ENCODE measurements around the gene YAE1. TPM values are rescaled to one million over a fixed set of nuclear protein-coding genes. Genes with fewer than 3 reads are reported as not detected.

Gene YAE1, protein sequence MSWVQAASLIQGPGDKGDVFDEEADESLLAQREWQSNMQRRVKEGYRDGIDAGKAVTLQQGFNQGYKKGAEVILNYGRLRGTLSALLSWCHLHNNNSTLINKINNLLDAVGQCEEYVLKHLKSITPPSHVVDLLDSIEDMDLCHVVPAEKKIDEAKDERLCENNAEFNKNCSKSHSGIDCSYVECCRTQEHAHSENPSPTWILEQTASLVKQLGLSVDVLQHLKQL
- 13.2 and 22.8 TPM in 2 replicates for total RNA-seq

DNA sequence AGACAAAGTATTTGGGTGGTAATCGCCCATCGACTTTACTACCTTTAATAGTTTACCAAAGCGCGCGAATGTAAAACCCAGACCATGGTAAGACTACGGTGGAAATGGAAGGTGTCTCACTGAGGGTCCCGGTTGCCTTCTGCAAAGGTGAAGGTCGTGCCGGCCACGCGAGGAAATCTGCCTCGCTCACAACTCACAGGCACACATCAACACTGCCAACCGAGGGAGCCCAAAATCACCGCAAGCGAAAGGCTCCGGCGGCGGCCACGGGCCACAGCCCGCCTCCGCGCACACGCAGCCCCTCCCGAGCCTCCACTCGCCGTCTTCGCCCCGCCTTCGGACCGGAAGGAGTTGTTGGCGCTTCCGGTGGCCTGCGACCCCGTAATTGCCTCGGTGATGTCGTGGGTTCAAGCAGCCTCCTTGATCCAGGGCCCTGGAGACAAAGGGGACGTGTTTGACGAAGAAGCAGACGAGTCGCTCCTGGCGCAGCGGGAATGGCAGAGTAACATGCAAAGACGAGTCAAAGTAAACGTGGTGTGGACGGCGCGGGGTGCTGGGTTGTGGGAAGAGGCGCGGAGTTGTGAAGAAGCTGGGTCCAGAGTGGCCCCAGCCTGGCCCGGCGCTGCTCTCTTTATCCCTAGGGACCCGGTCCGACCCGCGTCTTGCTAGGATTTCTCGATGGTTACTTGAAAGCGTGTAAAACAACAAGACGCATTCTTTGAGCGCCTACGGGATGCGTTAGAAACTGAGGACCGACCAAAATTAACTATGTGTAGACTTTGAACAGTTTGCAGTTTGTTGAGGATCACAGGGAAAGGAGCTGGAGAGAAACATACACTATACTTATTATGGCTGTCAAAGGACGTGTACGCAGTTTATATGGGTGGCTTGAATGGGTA, at the start of gene YAE1:
Gene YAE1, plus strand, starts transcription at position 382 of the 899 bp plus-strand sequence. Its CDS starts 15 bp downstream, at position 397.
- DNase-seq (ENCODE audit: low read depth) = peak; percentile 55
- no peaks in the 10 kb centered on the region for H3K36me3 ChIP-seq (ENCODE audit: control insufficient read depth, insufficient read depth, low read length)
- no peaks in the 10 kb centered on the region for H3K27me3 ChIP-seq (ENCODE audit: control insufficient read depth, insufficient read depth, low read length)
- TF ChIP-seq, protein P1, sequence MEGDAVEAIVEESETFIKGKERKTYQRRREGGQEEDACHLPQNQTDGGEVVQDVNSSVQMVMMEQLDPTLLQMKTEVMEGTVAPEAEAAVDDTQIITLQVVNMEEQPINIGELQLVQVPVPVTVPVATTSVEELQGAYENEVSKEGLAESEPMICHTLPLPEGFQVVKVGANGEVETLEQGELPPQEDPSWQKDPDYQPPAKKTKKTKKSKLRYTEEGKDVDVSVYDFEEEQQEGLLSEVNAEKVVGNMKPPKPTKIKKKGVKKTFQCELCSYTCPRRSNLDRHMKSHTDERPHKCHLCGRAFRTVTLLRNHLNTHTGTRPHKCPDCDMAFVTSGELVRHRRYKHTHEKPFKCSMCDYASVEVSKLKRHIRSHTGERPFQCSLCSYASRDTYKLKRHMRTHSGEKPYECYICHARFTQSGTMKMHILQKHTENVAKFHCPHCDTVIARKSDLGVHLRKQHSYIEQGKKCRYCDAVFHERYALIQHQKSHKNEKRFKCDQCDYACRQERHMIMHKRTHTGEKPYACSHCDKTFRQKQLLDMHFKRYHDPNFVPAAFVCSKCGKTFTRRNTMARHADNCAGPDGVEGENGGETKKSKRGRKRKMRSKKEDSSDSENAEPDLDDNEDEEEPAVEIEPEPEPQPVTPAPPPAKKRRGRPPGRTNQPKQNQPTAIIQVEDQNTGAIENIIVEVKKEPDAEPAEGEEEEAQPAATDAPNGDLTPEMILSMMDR (IDR thresholded peaks at IDR 0.05; ENCODE audit: insufficient read depth, low read length, severe bottlenecking) = no peak
- peak within 1 kb of the TSS; percentile 93 for H3K4me3 ChIP-seq (ENCODE audit: low read depth, low read length)
- no peak for FAIRE-seq

DNA sequence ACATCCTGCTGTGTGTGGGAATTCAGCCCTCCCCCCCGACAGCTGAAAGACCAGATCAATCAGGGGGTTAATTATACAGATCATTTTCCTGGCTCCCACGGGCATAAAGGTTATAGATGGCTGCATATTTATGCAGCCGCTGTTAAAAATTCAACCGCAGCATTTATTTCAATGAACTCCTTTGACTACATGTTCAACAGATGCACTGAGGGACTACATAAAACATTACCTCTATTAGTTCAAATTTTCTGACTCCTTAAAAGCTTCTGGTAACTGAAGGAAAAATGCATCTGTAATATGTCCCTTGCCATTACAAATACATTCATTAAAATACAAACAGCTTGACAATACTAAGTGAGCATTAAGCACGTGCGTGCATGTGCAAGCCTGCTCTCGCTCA, 49.7 kb upstream of the YAE1 start:
- Histone ChIP-seq H3K36me3 (ENCODE audit: control insufficient read depth, insufficient read depth, low read length) (no peaks in the 10 kb centered on the region), H3K4me3 (ENCODE audit: low read depth, low read length) (no peak overlapping the region), H3K27me3 (ENCODE audit: control insufficient read depth, insufficient read depth, low read length) (no peaks in the 10 kb centered on the region)
- FAIRE-seq = no peak
- no peak for DNase-seq (ENCODE audit: low read depth)
- TF ChIP-seq, protein P1 (IDR thresholded peaks at IDR 0.05; ENCODE audit: insufficient read depth, low read length, severe bottlenecking) = no peak

DNA sequence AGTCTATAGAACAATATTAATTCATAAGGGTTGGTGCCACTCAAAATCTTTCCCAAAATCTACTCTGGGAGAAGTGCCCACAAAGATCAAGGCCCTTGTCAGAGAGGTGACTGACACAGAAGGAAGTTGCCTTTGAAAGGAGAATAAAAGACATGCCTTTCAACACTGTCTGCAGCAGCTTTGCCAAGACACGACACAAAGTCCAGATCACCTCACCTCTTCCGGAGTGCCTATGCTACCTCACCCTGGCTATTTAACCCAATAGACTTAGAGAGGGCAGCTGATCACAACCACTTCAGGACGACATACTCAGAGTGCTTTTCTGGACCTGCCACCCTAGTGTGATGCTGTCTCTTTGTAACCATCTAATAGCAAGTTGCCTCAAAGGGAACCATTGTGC, 49.0 kb upstream of the YAE1 start:
- FAIRE-seq (no peak), DNase-seq (ENCODE audit: low read depth) (no peak)
- TF ChIP-seq, protein P1 (IDR thresholded peaks at IDR 0.05; ENCODE audit: insufficient read depth, low read length, severe bottlenecking) = no peak
- H3K4me3 ChIP-seq (ENCODE audit: low read depth, low read length) = no peak overlapping the region
- H3K27me3 ChIP-seq (ENCODE audit: control insufficient read depth, insufficient read depth, low read length) = no peaks in the 10 kb centered on the region
- no peaks in the 10 kb centered on the region for H3K36me3 ChIP-seq (ENCODE audit: control insufficient read depth, insufficient read depth, low read length)

DNA sequence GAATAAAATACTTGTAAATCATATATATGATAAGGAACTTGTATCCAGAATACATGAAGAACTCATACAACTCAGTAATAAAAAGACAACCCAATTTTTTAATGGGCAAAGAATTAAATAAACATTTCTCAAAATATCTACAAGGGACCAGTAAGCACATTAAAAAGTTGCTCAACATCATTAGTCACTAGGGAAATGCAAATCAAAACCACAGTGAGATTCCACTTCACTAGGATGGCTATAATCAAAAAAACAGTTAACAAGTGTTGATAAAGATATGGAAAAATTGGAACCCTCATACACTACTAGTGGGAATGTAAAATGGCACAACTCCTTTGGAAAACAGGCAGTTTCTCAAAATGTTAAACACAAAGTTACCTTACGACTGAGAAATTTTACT, 40.3 kb upstream of the YAE1 start:
- FAIRE-seq (no peak), DNase-seq (ENCODE audit: low read depth) (peak; percentile 44)
- TF ChIP-seq, protein P1 (IDR thresholded peaks at IDR 0.05; ENCODE audit: insufficient read depth, low read length, severe bottlenecking) = no peak
- Histone ChIP-seq H3K36me3 (ENCODE audit: control insufficient read depth, insufficient read depth, low read length) (no peaks in the 10 kb centered on the region), H3K27me3 (ENCODE audit: control insufficient read depth, insufficient read depth, low read length) (no peaks in the 10 kb centered on the region), H3K4me3 (ENCODE audit: low read depth, low read length) (no peak overlapping the region)

DNA sequence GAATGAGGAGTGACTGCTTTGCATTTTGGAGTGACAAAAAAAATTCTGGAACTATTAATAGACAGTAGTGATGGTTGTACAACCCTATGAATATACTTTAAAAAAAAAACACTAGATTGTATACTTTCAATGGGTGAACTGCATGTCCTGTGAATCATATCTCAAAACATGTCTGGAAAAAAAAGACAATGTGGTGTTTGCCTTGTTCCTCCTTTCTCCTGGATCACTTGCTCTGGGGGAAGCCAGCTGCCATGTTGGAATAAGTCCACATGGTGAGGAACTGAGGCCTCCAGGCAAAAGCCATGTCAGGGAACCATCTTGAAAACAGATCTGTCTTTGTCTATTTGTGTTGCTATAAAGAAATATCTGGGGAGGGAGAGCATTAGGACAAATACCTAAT, 39.5 kb upstream of the YAE1 start:
- DNase-seq (ENCODE audit: low read depth) = peak; percentile 12
- Histone ChIP-seq H3K36me3 (ENCODE audit: control insufficient read depth, insufficient read depth, low read length) (no peaks in the 10 kb centered on the region), H3K27me3 (ENCODE audit: control insufficient read depth, insufficient read depth, low read length) (no peaks in the 10 kb centered on the region), H3K4me3 (ENCODE audit: low read depth, low read length) (no peak overlapping the region)
- TF ChIP-seq, protein P1 (IDR thresholded peaks at IDR 0.05; ENCODE audit: insufficient read depth, low read length, severe bottlenecking) = no peak
- no peak for FAIRE-seq
